HPDE6-E6E7 (cell line): ENCODE results near the gene GRIK2.
A peak's percentile ranks its signal among the peaks of the same experiment; 100 is the strongest.

ENCODE experiments used
- DNase-seq: peaks from one replicate; pipeline ENCODE4 v3.0.0; 2011; ENCODE audit warnings: missing footprints; ENCODE audit errors: extremely low spot score

Gene GRIK2

GRCh38 chr6:101711518-101711917, 318.0 kb downstream of the GRIK2 start:
- DNase-seq, result no peak

- DNase-seq, result no peak
Measured at GRCh38 chr6:101716387-101716786, 322.9 kb downstream of the GRIK2 start.

- no peak for DNase-seq
Measured at GRCh38 chr6:101716810-101717209, 323.3 kb downstream of the GRIK2 start.

- no peak for DNase-seq
Measured at GRCh38 chr6:101719521-101719920, 326.0 kb downstream of the GRIK2 start.

- no peak for DNase-seq
Measured at GRCh38 chr6:101722471-101722870, 329.0 kb downstream of the GRIK2 start.

- DNase-seq, result peak; percentile 14
Measured at GRCh38 chr6:101722991-101723579, 329.6 kb downstream of the GRIK2 start.

- DNase-seq, result no peak
Measured at GRCh38 chr6:101728388-101728787, 334.9 kb downstream of the GRIK2 start.

- DNase-seq, result no peak
Measured at GRCh38 chr6:101728956-101729355, 335.4 kb downstream of the GRIK2 start.

GRCh38 chr6:101730954-101731353, 337.4 kb downstream of the GRIK2 start:
- peak; percentile 6 for DNase-seq

GRCh38 chr6:101733899-101734298, 340.4 kb downstream of the GRIK2 start:
- DNase-seq, result no peak

- no peak for DNase-seq
Measured at GRCh38 chr6:101738481-101738880, 345.0 kb downstream of the GRIK2 start.

GRCh38 chr6:101740631-101741030, 347.1 kb downstream of the GRIK2 start:
- no peak for DNase-seq

- no peak for DNase-seq
Measured at GRCh38 chr6:101741474-101742171, 348.1 kb downstream of the GRIK2 start.

- no peak for DNase-seq
Measured at GRCh38 chr6:101747160-101747559, 353.7 kb downstream of the GRIK2 start.

- DNase-seq, result no peak
Measured at GRCh38 chr6:101747716-101748115, 354.2 kb downstream of the GRIK2 start.

- DNase-seq, result no peak
Measured at GRCh38 chr6:101755931-101756330, 362.4 kb downstream of the GRIK2 start.

GRCh38 chr6:101758368-101758767, 364.9 kb downstream of the GRIK2 start:
- DNase-seq, result no peak

GRCh38 chr6:101760843-101761621, 367.5 kb downstream of the GRIK2 start:
- DNase-seq, result peak; percentile 11

GRCh38 chr6:101762851-101763250, 369.3 kb downstream of the GRIK2 start:
- no peak for DNase-seq

GRCh38 chr6:101765281-101765680, 371.8 kb downstream of the GRIK2 start:
- no peak for DNase-seq

GRCh38 chr6:101770116-101770515, 376.6 kb downstream of the GRIK2 start:
- no peak for DNase-seq

- DNase-seq, result no peak
Measured at GRCh38 chr6:101776919-101777350, 383.4 kb downstream of the GRIK2 start.

- DNase-seq, result no peak
Measured at GRCh38 chr6:101777646-101778045, 384.1 kb downstream of the GRIK2 start.
